ENCODE results near the gene CALM3. TPM values are rescaled to one million over a fixed set of nuclear protein-coding genes. Genes with fewer than 3 reads are reported as not detected.
"Not testable (repeated sequence)": the region's sequence is repeated elsewhere in the genome, so short reads cannot be mapped to it uniquely, and the experiment has no call there.

The CALM3 gene
- total RNA-seq, 1 donor from 2014 or later: 478 TPM

DNA sequence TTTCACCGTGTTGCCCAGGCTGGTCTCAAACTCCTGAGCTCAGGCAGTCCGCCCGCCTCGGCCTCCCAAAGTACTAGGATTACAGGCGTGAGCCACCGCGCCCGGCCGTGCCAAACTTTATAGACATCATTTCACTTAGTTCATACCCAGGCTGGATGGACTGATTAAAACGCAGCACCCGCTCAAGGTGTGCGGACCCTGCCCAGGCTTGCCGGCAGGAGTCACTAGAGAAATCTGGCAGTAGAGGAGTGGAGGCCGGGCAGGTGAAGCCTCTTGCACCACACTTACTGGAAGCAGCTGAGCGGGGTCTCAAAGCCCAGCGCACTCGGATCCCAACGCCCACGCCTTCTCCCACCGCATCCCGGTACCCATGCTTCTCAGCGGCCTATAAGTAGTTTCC, 12.4 kb downstream of the CALM3 start:
- intact Hi-C loops (cut with micrococcal nuclease): no loop called here

GRCh38 chr19:46614114-46614722, 13.1 kb downstream of the CALM3 start:
- intact Hi-C loops (cut with micrococcal nuclease): loop anchor here (1.0 kb wide), 2 partner anchors 20 to 48 kb away; no protein-coding TSS in a partner anchor

GRCh38 chr19:46615966-46616365, 14.8 kb downstream of the CALM3 start:
- intact Hi-C loops (cut with micrococcal nuclease): loop anchor here (2.0 kb wide), 1 partner anchor 13 kb away; no protein-coding TSS in a partner anchor

DNA sequence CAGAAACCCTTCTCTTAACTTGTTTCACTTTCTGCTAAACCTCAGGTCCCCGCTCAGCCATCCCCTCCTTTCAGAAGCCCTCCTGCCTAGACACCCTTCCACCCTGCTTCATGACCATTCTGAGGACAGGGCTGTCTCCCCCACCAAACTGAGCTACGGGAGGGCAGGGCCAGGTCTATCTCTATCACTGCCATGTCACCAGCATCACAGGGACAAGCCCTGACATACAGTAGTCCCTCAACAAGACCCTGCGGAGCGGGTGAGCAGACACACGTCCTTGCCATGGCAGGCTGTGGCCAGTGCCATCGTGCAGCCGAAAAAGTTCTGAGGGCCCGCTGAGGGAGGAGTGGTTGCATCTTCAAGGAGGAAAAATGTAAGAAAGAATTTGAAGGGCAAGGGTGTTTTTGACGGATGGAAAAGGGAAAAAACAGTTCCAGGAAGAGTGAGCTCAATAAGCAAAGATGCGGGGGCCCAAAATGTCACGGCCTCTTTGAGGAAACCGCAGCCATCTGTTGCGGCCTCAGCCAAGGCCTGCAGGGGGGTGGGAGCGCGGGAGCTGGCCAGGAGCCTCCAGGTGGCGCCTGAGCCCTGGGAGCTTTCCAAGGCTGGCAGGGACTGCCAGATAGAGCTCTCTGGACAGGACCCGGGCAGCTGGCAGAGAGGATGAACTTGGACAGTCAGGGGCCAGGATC, 15.6 kb downstream of the CALM3 start:
- intact Hi-C loops (cut with micrococcal nuclease): loop anchor here (2.0 kb wide), 1 partner anchor 14 kb away; no protein-coding TSS in a partner anchor

- intact Hi-C loops (cut with micrococcal nuclease): loop anchor here (2.0 kb wide), 1 partner anchor 15 kb away; no protein-coding TSS in a partner anchor
Observed at GRCh38 chr19:46617601-46618000, 16.5 kb downstream of the CALM3 start.

- intact Hi-C loops (cut with micrococcal nuclease): loop anchor here (1.0 kb wide), 1 partner anchor 16 kb away; no protein-coding TSS in a partner anchor
Observed at GRCh38 chr19:46618670-46619231, 17.6 kb downstream of the CALM3 start.

- intact Hi-C loops (cut with micrococcal nuclease): loop anchor here (1.0 kb wide), 1 partner anchor 9 kb away; no protein-coding TSS in a partner anchor
Observed at GRCh38 chr19:46620267-46620666, 19.1 kb downstream of the CALM3 start.

DNA sequence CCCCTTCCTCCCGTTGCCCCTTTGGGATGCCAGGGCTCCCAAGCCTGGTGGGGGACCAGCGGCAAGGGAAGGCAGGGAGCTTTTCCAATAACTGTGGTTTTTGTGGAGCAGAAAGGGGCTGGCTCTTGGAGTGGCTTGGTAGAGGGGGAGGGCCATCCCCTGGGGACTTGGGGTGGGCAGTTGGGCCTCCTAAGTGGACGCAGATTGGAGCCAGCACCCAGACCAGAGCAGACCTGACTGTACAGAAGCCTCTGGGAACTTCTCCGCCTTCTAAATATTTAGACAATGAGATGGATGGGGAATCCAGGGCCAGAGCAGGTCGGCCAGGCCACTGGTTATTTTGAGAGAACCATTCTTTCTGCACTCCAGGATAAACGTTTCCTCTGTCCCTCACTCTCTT, 19.6 kb downstream of the CALM3 start:
- intact Hi-C loops (cut with micrococcal nuclease): loop anchor here (1.0 kb wide), 1 partner anchor 9 kb away; no protein-coding TSS in a partner anchor

DNA sequence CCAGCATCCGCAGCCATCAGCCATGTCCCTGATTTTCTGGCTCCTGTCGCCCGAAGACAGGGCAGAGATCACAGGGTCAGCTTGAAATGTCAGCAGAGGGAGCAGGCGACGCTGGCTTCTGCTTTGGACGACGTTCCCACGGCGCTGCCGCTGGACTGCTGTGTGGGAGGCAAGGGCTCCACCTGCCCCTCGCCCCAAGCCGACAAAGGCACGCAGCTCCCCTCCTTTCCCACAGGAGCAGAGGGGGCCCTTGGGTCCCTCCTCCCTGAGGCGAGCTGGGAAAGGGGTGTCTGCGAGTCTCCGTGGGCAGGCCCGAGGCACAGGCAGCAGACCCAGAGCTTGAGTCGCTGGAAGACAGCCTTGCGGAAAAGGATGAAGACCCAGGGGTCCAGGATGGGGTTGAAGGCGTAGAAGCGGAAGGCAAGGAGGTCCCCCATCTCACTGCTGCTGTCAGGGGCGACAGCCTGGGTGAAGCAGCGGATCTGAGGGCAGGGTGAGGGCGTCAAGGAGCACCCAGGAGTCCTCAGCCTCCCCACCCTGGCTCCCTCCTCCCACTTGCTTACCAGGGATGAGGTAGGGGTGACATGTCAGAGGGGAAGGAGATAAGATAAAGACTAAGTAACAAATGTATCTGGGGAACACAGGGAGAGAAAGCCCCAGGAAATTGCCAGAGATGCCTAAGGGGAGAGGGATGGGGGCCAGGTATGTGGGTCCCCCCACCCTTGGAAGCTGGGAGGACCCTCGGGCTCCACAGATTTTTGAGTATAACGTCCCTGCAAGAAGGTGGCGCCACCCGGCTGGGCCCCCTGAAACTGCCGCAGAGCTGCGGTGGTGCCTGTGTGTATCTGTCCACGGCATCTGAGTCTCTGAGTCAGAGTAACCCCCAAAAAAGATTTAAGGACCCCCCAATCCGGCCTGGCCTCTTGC, 20.3 kb downstream of the CALM3 start:
- intact Hi-C loops (cut with micrococcal nuclease): no loop called here

- intact Hi-C loops (cut with micrococcal nuclease): no loop called here
Observed at GRCh38 chr19:46622118-46622446, 21.0 kb downstream of the CALM3 start.

- intact Hi-C loops (cut with micrococcal nuclease): no loop called here
Observed at GRCh38 chr19:46623915-46624502, 22.9 kb downstream of the CALM3 start.

GRCh38 chr19:46624958-46625661, 24.0 kb downstream of the CALM3 start, which contains the start of gene PTGIR:
PTGIR (minus strand) TSS chr19:46625089; CDS start chr19:46624225, 864 bp downstream.
- intact Hi-C loops (cut with micrococcal nuclease): no loop called here

- intact Hi-C loops (cut with micrococcal nuclease): no loop called here
Observed at GRCh38 chr19:46625731-46626130, 24.6 kb downstream of the CALM3 start.

- intact Hi-C loops (cut with micrococcal nuclease): no loop called here
Observed at GRCh38 chr19:46626446-46626845, 25.3 kb downstream of the CALM3 start.

DNA sequence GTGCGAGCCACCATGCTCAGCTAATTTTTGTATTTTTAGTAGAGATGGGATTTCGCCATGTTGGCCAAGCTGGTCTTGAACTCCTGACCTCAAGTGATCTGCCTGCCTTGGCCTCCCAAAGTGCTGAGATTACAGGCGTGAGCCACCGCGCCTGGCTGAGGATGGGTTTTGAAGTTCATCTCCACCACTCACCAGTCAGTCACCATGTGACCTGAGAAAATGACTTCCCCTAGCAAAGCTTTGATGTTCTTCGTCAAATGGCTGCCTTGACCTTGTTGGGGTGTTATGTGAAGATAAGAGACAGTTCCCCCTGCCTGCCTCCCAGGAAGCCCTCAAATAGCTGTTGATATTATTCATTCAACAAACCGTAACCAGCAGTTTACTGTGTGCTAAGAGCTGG, 27.8 kb downstream of the CALM3 start:
- intact Hi-C loops (cut with micrococcal nuclease): not testable (repeated sequence)

DNA sequence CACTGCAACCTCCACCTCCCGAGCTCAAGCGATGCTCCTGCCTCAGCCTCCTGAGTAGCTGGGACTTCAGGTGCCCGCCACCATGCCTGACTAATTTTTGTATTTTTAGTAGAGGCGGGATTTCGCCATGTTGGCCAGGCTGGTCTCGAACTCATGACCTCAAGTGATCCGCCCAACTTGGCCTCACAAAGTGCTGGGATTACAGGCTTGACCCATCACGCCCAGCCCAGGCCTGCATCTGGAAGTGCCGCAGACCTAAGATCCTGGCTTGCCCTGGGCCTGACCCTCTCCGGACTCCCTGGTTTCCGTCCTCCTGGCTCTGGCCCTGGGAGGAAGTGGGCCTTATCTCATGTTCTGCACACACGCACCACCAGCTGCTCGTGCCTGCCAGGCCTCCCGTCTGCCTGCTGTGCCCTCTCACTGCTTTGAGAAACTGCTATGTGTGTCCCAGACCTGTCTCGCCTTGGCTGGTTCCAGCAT, 28.5 kb downstream of the CALM3 start:
- intact Hi-C loops (cut with micrococcal nuclease): no loop called here

GRCh38 chr19:46630586-46631205, 29.6 kb downstream of the CALM3 start:
- intact Hi-C loops (cut with micrococcal nuclease): no loop called here

GRCh38 chr19:46631481-46631880, 30.4 kb downstream of the CALM3 start:
- intact Hi-C loops (cut with micrococcal nuclease): no loop called here

- intact Hi-C loops (cut with micrococcal nuclease): no loop called here
Observed at GRCh38 chr19:46633130-46633529, 32.0 kb downstream of the CALM3 start.

All from T-helper 1 cell treated with Interleukin-12 subunit alpha and Interleukin-12 subunit beta and Interleukin-4 antibody, amounts not matched to agents 30 ng/mL and 1 ng/mL, for 36 hours (primary cell).